ENCODE data around the gene CALML6.

GRCh38 chr1:1926346-1926811, 11.3 kb downstream of the CALML6 start:
- TF ChIP-seq POLR2AphosphoS5 (IDR thresholded peaks at IDR 0.05; ENCODE audit: borderline replicate concordance, low read depth, low read length): no peak
- no peak for TF ChIP-seq EZH2 (IDR thresholded peaks at IDR 0.05)
- TF ChIP-seq FOXP2 (optimal IDR thresholded peaks at IDR 0.05; ENCODE audit: control extremely low read depth, extremely low read length, insufficient read depth): no peak

Data from SK-N-MC (cell line).